GM23338 (cell line): Measurements from ENCODE around the gene KPTN. TPM values are rescaled to one million over a fixed set of nuclear protein-coding genes. Genes with fewer than 3 reads are reported as not detected.

Experiments used
- ATAC-seq: fragments of 200-7000 bp; cut with Tn5 transposase; 3 replicates; pipeline ENCODE4 v1.9.1; 2020
- DNase-seq: peaks from one replicate; pipeline ENCODE4 v3.0.0-alpha.2; 2015; ENCODE audit warnings: low spot score
- H2AFZ ChIP-seq: fragments of 200-600 bp; sonication (generic); 2 replicates; pipeline ENCODE4 v1.8.0; 2016; ENCODE audit warnings: antibody characterized with exemption, mild to moderate bottlenecking, moderate library complexity
- H3F3A ChIP-seq: fragments of 200-600 bp; sonication (generic); replicated peaks from 2 replicates; pipeline ENCODE4 v1.8.0; 2017; ENCODE audit warnings: antibody characterized with exemption, mixed run types, low read depth
- H3K27ac ChIP-seq: fragments of 200-600 bp; sonication (generic); 2 replicates; pipeline ENCODE4 v1.6.1; 2016; ENCODE audit warnings: low read depth
- H3K27me3 ChIP-seq: fragments of 200-600 bp; sonication (generic); 2 replicates; pipeline ENCODE4 v1.8.0; 2016; ENCODE audit warnings: mild to moderate bottlenecking, mixed run types, moderate library complexity; ENCODE audit not compliant: insufficient read depth
- H3K36me3 ChIP-seq: fragments of 200-600 bp; sonication (generic); 2 replicates; pipeline ENCODE4 v1.8.0; 2016; ENCODE audit warnings: mild to moderate bottlenecking; ENCODE audit not compliant: insufficient read depth
- H3K4me1 ChIP-seq: fragments of 200-600 bp; sonication (generic); 2 replicates; pipeline ENCODE4 v1.8.0; 2016; ENCODE audit warnings: mild to moderate bottlenecking, moderate library complexity; ENCODE audit not compliant: insufficient read depth
- H3K4me2 ChIP-seq: fragments of 200-600 bp; sonication (generic); 2 replicates; pipeline ENCODE4 v1.7.1; 2017; ENCODE audit warnings: mixed run types
- H3K4me3 ChIP-seq: fragments of 200-600 bp; sonication (generic); 2 replicates; pipeline ENCODE4 v1.6.1; 2016; ENCODE audit warnings: mixed run types
- H3K79me2 ChIP-seq: fragments of 200-600 bp; sonication (generic); replicated peaks from 2 replicates; pipeline ENCODE4 v1.8.0; 2017; ENCODE audit warnings: mild to moderate bottlenecking; ENCODE audit not compliant: insufficient read depth
- H3K9me2 ChIP-seq: fragments of 200-600 bp; sonication (generic); 2 replicates; pipeline ENCODE4 v1.8.0; 2017; ENCODE audit not compliant: insufficient read depth
- H4K20me1 ChIP-seq: fragments of 200-600 bp; sonication (generic); replicated peaks from 2 replicates; pipeline ENCODE4 v1.8.0; 2017; ENCODE audit warnings: mild to moderate bottlenecking; ENCODE audit not compliant: insufficient read depth
- H3K27ac Mint-ChIP-seq: 2 replicates; pipeline ENCODE4 v1.8.0; 2020; ENCODE audit warnings: inconsistent platforms, mild to moderate bottlenecking, moderate library complexity, mixed read lengths
- H3K27me3 Mint-ChIP-seq: 3 replicates; pipeline ENCODE4 v1.8.0; 2022; ENCODE audit warnings: low read depth, mild to moderate bottlenecking, moderate library complexity, mixed read lengths, inconsistent platforms; ENCODE audit not compliant: insufficient read depth, poor library complexity
- H3K36me3 Mint-ChIP-seq: 3 replicates; pipeline ENCODE4 v1.8.0; 2021; ENCODE audit warnings: low read depth, mild to moderate bottlenecking, inconsistent platforms, moderate library complexity, mixed read lengths
- H3K4me1 Mint-ChIP-seq: 3 replicates; pipeline ENCODE4 v1.8.0; 2020; ENCODE audit warnings: mild to moderate bottlenecking, inconsistent platforms, mixed read lengths
- H3K4me3 Mint-ChIP-seq: 3 replicates; pipeline ENCODE4 v1.8.0; 2021; ENCODE audit warnings: moderate library complexity, mild to moderate bottlenecking, inconsistent platforms, mixed read lengths
- H3K9me3 Mint-ChIP-seq: 3 replicates; pipeline ENCODE4 v1.8.0; 2020; ENCODE audit warnings: moderate library complexity, mild to moderate bottlenecking, inconsistent platforms, mixed read lengths
- CREB1 ChIP-seq: fragments of 250-450 bp; sonication (Bioruptor Pico); IDR thresholded peaks from 2 replicates; pipeline ENCODE4 v1.5.0; 2020; ENCODE audit warnings: low read depth, mild to moderate bottlenecking, moderate library complexity
- EZH2 ChIP-seq: fragments of 200-600 bp; sonication (generic); IDR thresholded peaks from one replicate; pipeline ENCODE4 v1.8.0; 2017; ENCODE audit warnings: antibody characterized with exemption, mild to moderate bottlenecking, low read depth; ENCODE audit not compliant: unreplicated experiment
- EZH2phosphoT487 ChIP-seq: fragments of 200-600 bp; sonication (generic); IDR thresholded peaks from one replicate; pipeline ENCODE4 v1.8.1; 2018; ENCODE audit warnings: antibody characterized with exemption; ENCODE audit not compliant: unreplicated experiment
- JUNB ChIP-seq: IDR thresholded peaks from one replicate; pipeline ENCODE4 v1.6.1; 2016; ENCODE audit warnings: antibody characterized with exemption; ENCODE audit not compliant: unreplicated experiment
- NANOG ChIP-seq: IDR thresholded peaks from 2 replicates; pipeline ENCODE4 v1.6.1; 2016; ENCODE audit warnings: antibody characterized with exemption, borderline replicate concordance
- POLR2AphosphoS5 ChIP-seq: IDR thresholded peaks from 2 replicates; pipeline ENCODE4 v1.6.1; 2016; ENCODE audit warnings: antibody characterized with exemption, low read depth
- STAT1 ChIP-seq: IDR thresholded peaks from one replicate; pipeline ENCODE4 v1.6.1; 2016; ENCODE audit warnings: antibody characterized with exemption; ENCODE audit not compliant: unreplicated experiment
- ZNF114 ChIP-seq: fragments of 250-450 bp; sonication (Bioruptor Pico); IDR thresholded peaks from 2 replicates; pipeline ENCODE4 v1.5.0; 2020; ENCODE audit warnings: mild to moderate bottlenecking, moderate library complexity
- ZNF331 ChIP-seq: fragments of 250-450 bp; sonication (Bioruptor Pico); IDR thresholded peaks from 2 replicates; pipeline ENCODE4 v1.5.0; 2020; ENCODE audit warnings: low read depth, mild to moderate bottlenecking, moderate library complexity
- polyA plus RNA-seq: library from polyadenylated mRNA; unstranded; fragments of >200 nt; fragmentation: Nextera tagmentation; extraction: Ambion mirVana; gene quantifications from 2 replicates; pipeline ENCODE4 v1.2.1, GENCODE V29; 2016
- total RNA-seq: library from RNA; depleted of rRNA; stranded (reverse); fragments of >200 nt; shearing (Covaris generic); gene quantifications from 2 replicates; pipeline ENCODE4 v1.2.3, GENCODE V29; 2014
- TF ChIP-seq, protein P1 (sequence below): IDR thresholded peaks from one replicate; pipeline ENCODE4 v1.6.1; 2018; ENCODE audit warnings: antibody characterized with exemption; ENCODE audit not compliant: unreplicated experiment
- TF ChIP-seq, protein P2 (sequence below): IDR thresholded peaks from 2 replicates; pipeline ENCODE4 v1.6.1; 2016; ENCODE audit warnings: antibody characterized with exemption

The KPTN gene
- total and polyA plus RNA-seq, 2 experiments from 2014 or later = 19.8 to 26.2 TPM

DNA sequence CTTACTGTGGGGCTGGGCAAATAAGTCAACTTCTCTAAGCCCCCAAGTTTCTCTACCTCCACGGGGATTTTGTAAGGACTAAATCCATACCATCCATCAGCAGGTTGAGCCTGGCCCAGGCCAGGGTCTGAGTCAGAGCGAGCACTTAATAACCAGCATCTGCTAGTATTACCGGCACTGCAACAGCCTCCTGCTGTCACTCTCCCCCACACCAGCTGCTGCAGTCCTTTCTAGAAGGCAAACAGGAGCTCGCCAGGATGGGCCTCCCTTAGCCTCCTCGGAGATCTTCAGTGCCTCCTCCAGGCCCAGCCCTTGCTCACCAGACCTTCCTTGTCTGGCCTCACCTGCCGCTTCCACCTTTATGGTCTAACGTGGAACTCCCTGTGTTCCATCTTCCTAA is 27.7 kb upstream of the KPTN start (continued):
- TF ChIP-seq STAT1 (no peak), NANOG (no peak), POLR2AphosphoS5 (no peak), EZH2 (no peak), CREB1 (no peak), EZH2phosphoT487 (no peak), ZNF331 (CRISPR knock-in tag) (no peak), ZNF114 (CRISPR knock-in tag) (no peak)
- TF ChIP-seq, protein P1, sequence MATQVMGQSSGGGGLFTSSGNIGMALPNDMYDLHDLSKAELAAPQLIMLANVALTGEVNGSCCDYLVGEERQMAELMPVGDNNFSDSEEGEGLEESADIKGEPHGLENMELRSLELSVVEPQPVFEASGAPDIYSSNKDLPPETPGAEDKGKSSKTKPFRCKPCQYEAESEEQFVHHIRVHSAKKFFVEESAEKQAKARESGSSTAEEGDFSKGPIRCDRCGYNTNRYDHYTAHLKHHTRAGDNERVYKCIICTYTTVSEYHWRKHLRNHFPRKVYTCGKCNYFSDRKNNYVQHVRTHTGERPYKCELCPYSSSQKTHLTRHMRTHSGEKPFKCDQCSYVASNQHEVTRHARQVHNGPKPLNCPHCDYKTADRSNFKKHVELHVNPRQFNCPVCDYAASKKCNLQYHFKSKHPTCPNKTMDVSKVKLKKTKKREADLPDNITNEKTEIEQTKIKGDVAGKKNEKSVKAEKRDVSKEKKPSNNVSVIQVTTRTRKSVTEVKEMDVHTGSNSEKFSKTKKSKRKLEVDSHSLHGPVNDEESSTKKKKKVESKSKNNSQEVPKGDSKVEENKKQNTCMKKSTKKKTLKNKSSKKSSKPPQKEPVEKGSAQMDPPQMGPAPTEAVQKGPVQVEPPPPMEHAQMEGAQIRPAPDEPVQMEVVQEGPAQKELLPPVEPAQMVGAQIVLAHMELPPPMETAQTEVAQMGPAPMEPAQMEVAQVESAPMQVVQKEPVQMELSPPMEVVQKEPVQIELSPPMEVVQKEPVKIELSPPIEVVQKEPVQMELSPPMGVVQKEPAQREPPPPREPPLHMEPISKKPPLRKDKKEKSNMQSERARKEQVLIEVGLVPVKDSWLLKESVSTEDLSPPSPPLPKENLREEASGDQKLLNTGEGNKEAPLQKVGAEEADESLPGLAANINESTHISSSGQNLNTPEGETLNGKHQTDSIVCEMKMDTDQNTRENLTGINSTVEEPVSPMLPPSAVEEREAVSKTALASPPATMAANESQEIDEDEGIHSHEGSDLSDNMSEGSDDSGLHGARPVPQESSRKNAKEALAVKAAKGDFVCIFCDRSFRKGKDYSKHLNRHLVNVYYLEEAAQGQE = no peak

DNA sequence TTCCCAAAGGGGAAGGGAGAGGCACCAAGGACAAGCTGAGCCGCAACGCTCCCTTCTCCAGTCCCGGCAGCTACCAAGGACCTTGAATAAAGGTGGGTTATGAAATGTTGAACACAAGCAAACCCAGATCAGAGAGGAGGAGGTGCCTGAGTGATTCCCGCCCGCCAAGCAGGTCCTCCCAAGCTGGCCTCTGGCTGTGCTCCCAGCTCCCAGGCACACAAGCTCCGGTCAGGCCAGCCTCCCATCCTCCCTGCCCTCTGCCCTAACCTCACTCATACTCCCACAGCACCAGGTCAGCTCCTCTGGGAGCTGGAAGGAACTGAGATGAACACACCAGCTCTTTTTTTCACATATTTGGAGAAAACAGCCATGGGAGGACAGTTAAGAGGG is 27.1 kb upstream of the KPTN start:
- Mint-ChIP-seq H3K4me3 (no peak overlapping the region), H3K4me1 (peaks cover 25% of the 10 kb centered on the region), H3K36me3 (no peaks in the 10 kb centered on the region), H3K9me3 (no peaks in the 10 kb centered on the region; the same call in 2 of the 3 replicates), H3K27me3 (peaks cover 25% of the 10 kb centered on the region), H3K27ac (no peak overlapping the region)
- Histone ChIP-seq H3K4me3 (no peak overlapping the region), H4K20me1 (peaks cover 9% of the 10 kb centered on the region), H3K4me1 (peaks cover 6% of the 10 kb centered on the region; the same call in 1 of the 2 replicates), H2AFZ (no peak overlapping the region), H3K27me3 (no peaks in the 10 kb centered on the region), H3K36me3 (no peaks in the 10 kb centered on the region), H3K79me2 (peaks cover 73% of the 10 kb centered on the region), H3K27ac (no peak overlapping the region), H3K4me2 (no peak overlapping the region), H3F3A (no peaks in the 10 kb centered on the region), H3K9me2 (no peaks in the 10 kb centered on the region)
- ATAC-seq (no peak), DNase-seq (no peak)
- TF ChIP-seq, protein P1 = no peak
- TF ChIP-seq STAT1 (no peak), EZH2phosphoT487 (no peak), ZNF114 (CRISPR knock-in tag) (no peak), CREB1 (no peak), NANOG (no peak), JUNB (no peak)
- TF ChIP-seq, protein P2, sequence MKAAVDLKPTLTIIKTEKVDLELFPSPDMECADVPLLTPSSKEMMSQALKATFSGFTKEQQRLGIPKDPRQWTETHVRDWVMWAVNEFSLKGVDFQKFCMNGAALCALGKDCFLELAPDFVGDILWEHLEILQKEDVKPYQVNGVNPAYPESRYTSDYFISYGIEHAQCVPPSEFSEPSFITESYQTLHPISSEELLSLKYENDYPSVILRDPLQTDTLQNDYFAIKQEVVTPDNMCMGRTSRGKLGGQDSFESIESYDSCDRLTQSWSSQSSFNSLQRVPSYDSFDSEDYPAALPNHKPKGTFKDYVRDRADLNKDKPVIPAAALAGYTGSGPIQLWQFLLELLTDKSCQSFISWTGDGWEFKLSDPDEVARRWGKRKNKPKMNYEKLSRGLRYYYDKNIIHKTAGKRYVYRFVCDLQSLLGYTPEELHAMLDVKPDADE = no peak
